H7 (cell line): ENCODE data around the gene BANP. TPM values are rescaled to one million over a fixed set of nuclear protein-coding genes. Genes with fewer than 3 reads are reported as not detected.

ENCODE experiments used
- DNase-seq: peaks from one replicate; pipeline ENCODE4 v3.0.0; 2012
- H3K27me3 ChIP-seq: 2 replicates; pipeline ENCODE4 v1.6.0; 2011; ENCODE audit warnings: mild to moderate bottlenecking, low read length; ENCODE audit not compliant: control insufficient read depth, insufficient read depth
- H3K36me3 ChIP-seq: replicated peaks from 2 replicates; pipeline ENCODE4 v1.5.1; 2011; ENCODE audit warnings: low read length; ENCODE audit not compliant: control insufficient read depth, insufficient read depth
- H3K4me3 ChIP-seq: 2 replicates; pipeline ENCODE4 v1.5.1; 2011; ENCODE audit warnings: low read depth, mild to moderate bottlenecking, control low read depth, low read length, moderate library complexity; ENCODE audit not compliant: insufficient read depth
- total RNA-seq: library from RNA; depleted of rRNA; stranded (reverse); fragments of >200 nt; shearing (Covaris generic); gene quantifications from 2 replicates; pipeline ENCODE4 v1.2.3, GENCODE V29; 2014

The BANP gene
- total RNA-seq, 1 experiment from 2014 or later, result 39.3 TPM

GRCh38 chr16:87952751-87953150 is 1.5 kb downstream of the BANP start:
- Histone ChIP-seq H3K4me3 (no peak overlapping the region; the same call in 1 of the 2 replicates), H3K27me3 (no peaks in the 10 kb centered on the region), H3K36me3 (peaks cover 4% of the 10 kb centered on the region)
- DNase-seq, result no peak

- DNase-seq, result no peak
- H3K36me3 ChIP-seq, result peaks cover 4% of the 10 kb centered on the region
- no peak overlapping the region for H3K4me3 ChIP-seq
- no peaks in the 10 kb centered on the region for H3K27me3 ChIP-seq
These were observed 2.3 kb downstream of the BANP start for GRCh38 chr16:87953308-87954215.

GRCh38 chr16:87954361-87954760 is 3.1 kb downstream of the BANP start:
- peak; percentile 39 for DNase-seq
- no peak overlapping the region for H3K4me3 ChIP-seq
- H3K36me3 ChIP-seq, result peaks cover 4% of the 10 kb centered on the region
- no peaks in the 10 kb centered on the region for H3K27me3 ChIP-seq

GRCh38 chr16:87954826-87955225 is 3.6 kb downstream of the BANP start:
- Histone ChIP-seq H3K36me3 (peaks cover 4% of the 10 kb centered on the region), H3K27me3 (no peaks in the 10 kb centered on the region), H3K4me3 (no peak overlapping the region)
- DNase-seq, result peak; percentile 28

GRCh38 chr16:87955302-87956097 is 4.3 kb downstream of the BANP start:
- peak; percentile 24 for DNase-seq
- Histone ChIP-seq H3K4me3 (no peak overlapping the region), H3K27me3 (no peaks in the 10 kb centered on the region), H3K36me3 (peaks cover 4% of the 10 kb centered on the region)

GRCh38 chr16:87956098-87956364 is 4.8 kb downstream of the BANP start:
- no peak overlapping the region for H3K4me3 ChIP-seq
- DNase-seq, result no peak
- no peaks in the 10 kb centered on the region for H3K27me3 ChIP-seq
- H3K36me3 ChIP-seq, result peaks cover 4% of the 10 kb centered on the region

GRCh38 chr16:87956365-87957231 is 5.4 kb downstream of the BANP start:
- no peak overlapping the region for H3K4me3 ChIP-seq

GRCh38 chr16:87957296-87958094 is 6.3 kb downstream of the BANP start:
- Histone ChIP-seq H3K36me3 (peaks cover 4% of the 10 kb centered on the region), H3K4me3 (no peak overlapping the region), H3K27me3 (no peaks in the 10 kb centered on the region)
- peak; percentile 28 for DNase-seq

More at GRCh38 chr16:87956365-87957231, 5.4 kb downstream of the BANP start:
- peaks cover 4% of the 10 kb centered on the region for H3K36me3 ChIP-seq
- H3K27me3 ChIP-seq, result no peaks in the 10 kb centered on the region
- peak; percentile 65 for DNase-seq

- no peak for DNase-seq
- no peaks in the 10 kb centered on the region for H3K27me3 ChIP-seq
- H3K36me3 ChIP-seq, result peaks cover 2% of the 10 kb centered on the region
- no peak overlapping the region for H3K4me3 ChIP-seq
These were observed 7.4 kb downstream of the BANP start for GRCh38 chr16:87958632-87959031.

- peak; percentile 68 for DNase-seq
- no peak overlapping the region for H3K4me3 ChIP-seq
- H3K27me3 ChIP-seq, result no peaks in the 10 kb centered on the region
- H3K36me3 ChIP-seq, result no peaks in the 10 kb centered on the region; the same call in 1 of the 2 replicates
These were observed 8.3 kb downstream of the BANP start for GRCh38 chr16:87959391-87959990.

- no peak for DNase-seq
- H3K4me3 ChIP-seq, result no peak overlapping the region
- no peaks in the 10 kb centered on the region for H3K27me3 ChIP-seq
- no peaks in the 10 kb centered on the region; the same call in 1 of the 2 replicates for H3K36me3 ChIP-seq
These were observed 9.1 kb downstream of the BANP start for GRCh38 chr16:87960296-87960695.

- no peak overlapping the region for H3K4me3 ChIP-seq
- no peaks in the 10 kb centered on the region; the same call in 1 of the 2 replicates for H3K36me3 ChIP-seq
- no peaks in the 10 kb centered on the region for H3K27me3 ChIP-seq
- DNase-seq, result no peak
These were observed 9.6 kb downstream of the BANP start for GRCh38 chr16:87960852-87961251.

- no peak for DNase-seq
- Histone ChIP-seq H3K27me3 (no peaks in the 10 kb centered on the region), H3K36me3 (no peaks in the 10 kb centered on the region; the same call in 1 of the 2 replicates), H3K4me3 (no peak overlapping the region)
These were observed 10.4 kb downstream of the BANP start for GRCh38 chr16:87961623-87962022.
